HG03280 (cell line): Measurements from ENCODE around the gene COMMD1.
"Not testable (repeated sequence)": the region's sequence is repeated elsewhere in the genome, so short reads cannot be mapped to it uniquely, and the experiment has no call there.

Source experiments
- ATAC-seq: cut with Tn5 transposase; IDR thresholded peaks from one replicate; pipeline ENCODE4 v1.9.1; 2021; ENCODE audit warnings: mild to moderate bottlenecking, moderate library complexity; ENCODE audit not compliant: unreplicated experiment

COMMD1 gene

DNA sequence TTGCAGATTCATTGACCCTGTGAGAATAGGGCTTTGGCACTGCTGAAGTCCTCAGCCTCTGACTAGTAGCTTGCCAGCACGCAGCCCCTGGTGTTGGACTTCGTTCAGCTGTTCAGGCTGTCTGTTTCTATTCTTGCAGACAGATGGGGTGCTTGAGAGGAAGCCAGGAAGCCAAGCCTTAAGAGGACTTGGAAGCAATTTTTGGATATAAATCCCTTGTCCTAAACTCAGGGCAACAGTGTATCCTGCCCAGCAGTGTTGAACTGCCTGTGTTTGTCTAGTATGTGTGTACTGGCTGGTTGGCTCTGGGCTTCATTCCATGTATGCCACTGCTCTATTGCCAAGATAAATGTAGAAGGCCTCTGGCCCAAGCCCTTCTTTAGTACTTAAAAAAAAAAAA lies 108.6 kb downstream of the COMMD1 start:
- ATAC-seq, result no peak

DNA sequence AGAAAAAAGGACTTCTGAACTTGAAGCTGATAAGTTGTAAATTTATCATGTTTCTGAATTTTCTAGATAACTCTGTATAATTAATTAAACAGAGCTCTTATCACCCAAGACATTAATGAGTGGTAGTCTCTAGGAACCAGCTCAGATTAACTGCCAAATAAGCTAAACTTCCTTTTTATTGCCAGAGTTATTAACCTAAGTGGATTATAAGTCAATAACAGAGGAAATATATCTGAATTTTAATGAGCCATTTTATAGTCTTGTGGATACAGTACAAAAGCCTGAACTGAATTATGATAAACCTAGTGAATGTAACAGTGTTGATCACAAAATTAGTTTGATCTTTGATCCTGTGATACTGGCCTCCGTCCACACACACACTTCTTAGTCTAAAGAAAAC lies 111.5 kb downstream of the COMMD1 start:
- no peak for ATAC-seq

DNA sequence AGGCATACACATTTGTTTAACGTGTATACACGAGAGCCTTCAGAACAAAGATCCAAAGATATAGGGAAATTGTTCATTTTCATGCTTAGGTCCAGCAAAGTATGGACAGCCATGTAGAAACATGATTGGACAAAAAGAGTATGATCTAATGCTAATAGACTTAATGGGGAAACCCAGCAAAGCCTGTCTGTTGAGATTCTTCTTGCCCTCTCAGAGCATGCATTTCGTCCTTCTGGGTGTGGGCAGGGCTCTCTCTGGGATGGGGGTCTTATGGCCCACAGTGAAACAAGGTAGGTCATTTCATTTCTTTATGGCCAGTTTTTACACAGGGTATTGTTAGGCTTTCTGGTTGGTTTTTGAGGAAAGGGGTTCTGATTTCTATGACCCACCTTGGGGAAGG lies 124.4 kb downstream of the COMMD1 start:
- no peak for ATAC-seq

DNA sequence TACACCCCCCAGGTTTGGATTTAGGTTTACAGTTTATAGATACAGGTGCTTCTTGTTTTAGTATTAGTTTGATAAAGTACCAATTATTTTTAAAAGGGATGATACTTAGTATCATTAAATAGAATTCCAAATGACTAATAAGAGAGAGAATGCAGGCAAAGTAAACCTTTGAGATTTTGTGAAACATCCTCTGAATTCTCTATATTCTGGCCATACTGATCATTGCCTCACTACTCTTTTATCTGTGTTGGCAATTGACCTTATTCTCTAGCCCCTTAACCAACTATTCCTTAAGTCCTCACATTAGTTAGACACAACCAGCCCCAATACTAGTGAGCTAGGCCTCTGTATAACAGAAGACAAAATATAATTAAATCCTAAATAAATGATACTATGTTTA lies 125.4 kb downstream of the COMMD1 start:
- no peak for ATAC-seq

DNA sequence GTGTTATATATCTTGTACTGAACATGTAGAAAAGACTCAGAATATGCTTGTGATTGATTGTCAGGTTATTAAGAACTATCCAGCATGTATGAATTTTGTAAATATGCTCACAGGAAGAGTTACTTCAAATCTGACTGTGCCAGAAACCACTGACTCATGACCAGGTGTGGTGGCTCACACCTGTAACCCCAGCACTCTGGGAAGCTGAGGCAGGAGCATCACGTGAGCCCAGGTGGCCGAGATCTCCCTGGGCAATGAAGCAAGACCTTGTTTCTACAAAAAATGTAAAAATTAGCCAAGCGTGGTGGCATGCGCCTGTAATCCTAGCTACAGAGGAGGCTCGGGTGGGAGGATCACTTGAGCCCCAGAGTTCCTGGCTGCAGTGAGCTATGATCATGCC lies 126.6 kb downstream of the COMMD1 start:
- no peak for ATAC-seq

DNA sequence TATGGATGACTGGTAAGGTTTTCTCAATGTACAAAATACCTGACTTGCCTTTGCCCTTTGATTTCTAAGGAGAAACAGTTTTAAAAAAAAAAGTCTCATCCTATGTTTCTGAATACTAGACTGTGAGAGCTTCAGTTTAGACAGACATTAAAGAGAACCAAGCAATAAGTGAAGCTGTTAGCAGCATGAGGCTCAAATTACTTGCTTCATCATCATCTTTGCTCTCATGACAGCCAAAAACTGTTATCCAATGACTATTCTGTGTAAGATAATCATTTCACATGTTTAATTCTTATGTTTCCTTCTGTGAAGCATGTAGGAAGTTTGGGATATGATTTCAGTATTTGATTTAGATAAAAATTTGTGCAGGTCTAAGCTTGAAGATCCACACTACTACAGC lies 129.2 kb downstream of the COMMD1 start:
- ATAC-seq, result no peak

DNA sequence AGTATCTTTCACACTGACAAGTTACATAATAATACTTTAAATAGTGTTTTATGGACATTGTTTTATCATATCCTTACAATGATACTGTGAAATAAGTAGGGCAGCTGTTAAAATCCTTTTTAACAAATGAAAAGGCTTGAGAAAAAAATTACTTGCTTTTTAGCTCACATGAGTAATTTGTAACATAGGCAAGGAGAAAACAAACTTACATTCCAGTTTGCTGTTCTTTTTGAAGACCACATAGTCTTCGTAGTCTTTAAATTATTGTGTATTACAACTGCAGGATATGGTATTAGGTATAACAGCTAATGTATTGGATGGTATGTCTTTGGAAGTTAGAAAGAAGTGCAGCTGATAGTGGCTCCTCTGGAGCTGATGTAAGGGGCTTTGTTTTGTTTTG lies 130.8 kb downstream of the COMMD1 start:
- ATAC-seq, result no peak

DNA sequence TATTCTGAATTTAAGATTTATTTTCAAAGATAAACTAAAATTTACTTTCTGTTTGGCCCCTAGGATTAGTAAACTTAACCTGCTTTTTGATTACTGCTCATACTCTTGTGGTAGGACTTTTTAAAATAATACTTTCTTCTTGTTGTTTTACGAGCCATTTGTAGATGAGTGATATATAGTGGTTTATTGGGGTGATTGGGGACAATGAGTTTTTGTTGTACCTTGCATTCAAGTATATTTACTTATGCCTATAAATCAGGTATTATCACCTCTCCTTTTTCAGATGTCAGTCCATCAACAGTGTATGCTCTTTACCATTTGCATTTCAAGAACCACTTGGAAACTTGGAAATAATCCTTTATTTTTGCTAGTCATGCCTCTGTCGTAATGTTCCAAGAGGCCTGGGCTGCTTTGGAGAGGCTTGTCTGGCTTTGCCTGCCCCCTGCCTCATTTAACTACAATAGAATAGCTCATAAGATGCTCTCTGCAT lies 131.3 kb downstream of the COMMD1 start:
- no peak for ATAC-seq

DNA sequence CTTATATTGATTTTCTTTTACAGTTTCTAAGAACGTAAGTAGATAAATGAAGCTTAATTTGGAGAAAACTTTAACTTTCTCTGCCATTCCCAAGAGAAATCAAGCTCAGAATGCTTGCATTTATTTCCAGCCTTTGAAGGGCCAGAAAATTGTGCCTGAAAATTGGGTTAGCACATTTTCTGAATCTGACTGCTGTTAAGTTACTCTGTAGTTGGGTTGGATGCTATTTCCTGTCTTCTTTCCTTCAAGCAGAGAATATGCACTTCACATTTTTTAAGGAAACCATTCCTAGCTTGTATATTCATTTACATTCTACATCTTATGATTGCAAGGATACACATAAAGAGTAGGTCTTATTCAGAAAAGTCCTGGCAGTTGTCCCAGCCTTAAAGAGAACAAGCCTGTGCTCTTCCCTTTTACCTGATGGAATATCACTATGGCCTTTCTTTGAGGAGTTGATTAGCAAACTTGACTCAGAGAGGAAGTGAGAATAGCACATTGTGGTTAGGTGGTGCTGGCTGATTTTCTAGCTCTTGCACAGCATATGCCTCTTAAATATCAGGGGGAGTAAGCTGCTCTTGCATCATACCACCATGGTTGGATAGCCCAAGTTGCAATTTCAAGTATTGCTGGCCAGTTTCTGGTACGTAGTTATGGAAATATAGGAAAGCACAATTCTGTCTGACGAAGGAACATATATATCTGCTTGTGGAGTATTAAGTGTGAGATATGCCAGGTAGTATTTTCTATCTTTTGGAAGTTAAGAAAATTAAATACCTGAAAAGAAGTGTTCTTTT lies 133.7 kb downstream of the COMMD1 start:
- peak; percentile 100 for ATAC-seq

DNA sequence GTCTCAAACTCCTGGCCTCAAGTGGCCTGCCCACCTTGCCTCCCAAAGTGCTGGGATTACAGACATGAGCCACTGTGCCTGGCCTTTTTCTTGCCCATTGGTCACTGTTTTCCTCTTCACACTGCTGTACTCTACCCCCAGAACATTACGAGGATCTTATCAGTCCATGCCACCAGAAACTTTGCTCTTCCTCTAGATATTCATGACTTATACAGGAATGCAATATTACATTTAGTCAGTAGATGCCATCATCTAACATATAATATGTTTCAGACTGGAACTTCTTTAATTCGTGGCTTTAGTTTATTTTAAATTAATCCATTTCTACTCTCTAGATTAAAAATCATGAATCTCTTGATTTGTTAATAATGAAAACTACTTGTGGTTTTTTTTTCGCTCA lies 135.5 kb downstream of the COMMD1 start:
- ATAC-seq, result no peak

DNA sequence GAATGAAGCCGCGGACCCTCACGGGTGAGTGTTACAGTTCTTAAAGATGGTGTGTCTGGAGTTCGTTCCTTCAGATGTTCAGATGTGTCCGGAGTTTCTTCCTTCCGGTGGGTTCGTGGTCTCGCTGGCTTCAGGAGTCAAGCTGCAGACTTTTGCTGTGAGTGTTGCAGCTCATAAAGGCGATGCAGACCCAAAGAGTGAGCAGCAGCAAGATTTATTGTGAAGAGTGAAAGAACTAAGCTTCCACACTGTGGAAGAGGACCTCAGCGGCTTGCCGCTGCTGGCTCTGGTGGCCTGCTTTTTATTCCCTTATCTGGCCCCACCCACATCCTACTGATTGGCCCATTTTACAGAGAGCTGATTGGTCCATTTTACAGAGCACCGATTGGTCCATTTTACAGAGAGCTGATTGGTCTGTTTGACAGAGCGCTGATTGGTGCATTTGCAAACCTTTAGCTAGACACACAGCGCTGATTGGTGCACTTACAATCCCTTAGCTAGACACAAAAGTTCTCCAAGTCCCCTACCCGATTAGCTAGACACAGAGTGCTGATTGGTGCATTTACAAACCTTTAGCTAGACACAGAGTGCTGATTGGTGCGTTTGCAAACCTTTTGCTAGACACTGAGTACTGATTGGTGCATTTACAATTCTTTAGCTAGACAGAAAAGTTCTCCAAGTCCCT lies 136.4 kb downstream of the COMMD1 start:
- ATAC-seq, result not testable (repeated sequence)

DNA sequence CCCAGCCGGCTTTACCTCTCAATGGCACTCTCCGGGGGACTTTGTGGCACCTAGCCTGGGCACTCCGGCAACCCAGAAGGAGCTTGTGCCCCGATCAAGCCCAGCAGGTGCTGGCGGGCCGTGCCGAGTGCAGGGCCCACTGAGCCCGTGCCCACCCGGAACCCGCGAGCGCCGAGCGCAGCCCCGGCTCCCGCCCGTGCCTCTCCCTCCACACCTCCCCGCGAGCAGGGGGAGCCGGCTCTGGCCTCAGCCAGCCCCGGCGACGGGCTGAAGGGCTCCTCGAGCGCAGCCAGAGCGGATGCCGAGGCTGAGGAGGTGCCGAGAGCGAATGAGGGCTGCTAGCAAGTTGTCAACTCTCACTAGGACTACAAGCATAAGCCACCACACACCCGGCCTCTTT lies 136.9 kb downstream of the COMMD1 start:
- no peak for ATAC-seq

DNA sequence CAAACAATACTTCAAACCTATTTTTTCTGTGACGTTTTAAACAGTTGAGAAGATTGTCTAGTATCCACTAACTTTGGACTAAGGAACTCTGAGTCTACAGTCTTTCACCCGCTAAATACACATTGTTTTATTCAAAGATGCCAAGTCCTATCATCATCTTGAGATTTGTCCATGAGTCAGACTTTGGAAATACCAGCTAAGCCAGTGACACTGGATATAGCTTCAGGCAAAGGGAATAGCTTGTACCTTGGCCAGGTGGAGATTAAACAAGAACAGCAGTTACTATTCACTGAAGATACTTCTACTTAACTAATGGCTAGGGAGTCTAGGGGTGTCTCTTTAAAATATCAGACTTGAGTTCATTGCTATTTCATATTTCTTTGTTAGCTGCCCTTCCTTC lies 137.5 kb downstream of the COMMD1 start:
- ATAC-seq, result no peak

DNA sequence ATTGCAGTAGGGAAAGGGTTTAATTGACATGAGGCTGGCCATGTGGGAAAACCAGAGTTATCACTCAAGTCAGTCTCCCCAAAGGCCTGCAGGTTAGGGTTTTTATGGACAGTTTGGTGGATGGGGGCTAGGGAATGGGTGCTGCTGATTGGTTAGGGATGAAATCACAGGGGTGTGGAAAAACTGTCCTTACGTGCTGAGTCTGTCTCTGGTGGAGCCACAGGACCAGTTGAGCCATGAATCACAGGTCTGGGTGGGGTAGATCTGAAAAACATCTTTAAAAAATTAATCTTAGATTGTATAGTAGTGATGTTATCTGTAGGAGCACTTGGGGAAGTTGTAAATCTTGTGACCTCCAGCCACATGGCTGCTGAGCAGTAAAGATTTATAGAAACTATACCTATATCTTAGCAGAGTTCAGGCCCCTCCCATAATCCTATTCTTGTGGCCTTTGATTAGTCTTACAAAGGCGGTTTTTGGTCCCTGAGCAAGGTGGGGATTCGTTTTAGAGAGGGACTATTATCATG lies 139.6 kb downstream of the COMMD1 start:
- ATAC-seq, result no peak

DNA sequence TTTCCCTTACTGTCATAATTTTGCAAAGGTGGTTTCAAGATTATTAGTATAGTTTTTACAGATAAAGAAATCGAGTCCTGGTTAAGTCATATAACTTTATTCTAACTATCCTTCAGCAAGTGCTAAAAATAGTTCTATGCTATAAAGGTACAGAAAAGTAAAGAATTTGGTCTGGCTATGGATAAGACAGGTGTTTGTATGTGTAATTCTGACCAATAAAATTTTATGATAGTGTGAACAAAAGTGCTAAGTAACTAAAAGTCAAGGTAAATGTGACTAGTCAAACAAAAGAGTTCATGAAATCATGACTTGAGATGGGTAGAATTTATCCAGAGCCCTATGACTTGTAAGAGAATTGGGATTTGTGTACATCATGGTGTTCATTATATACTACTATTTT lies 140.7 kb downstream of the COMMD1 start:
- no peak for ATAC-seq

DNA sequence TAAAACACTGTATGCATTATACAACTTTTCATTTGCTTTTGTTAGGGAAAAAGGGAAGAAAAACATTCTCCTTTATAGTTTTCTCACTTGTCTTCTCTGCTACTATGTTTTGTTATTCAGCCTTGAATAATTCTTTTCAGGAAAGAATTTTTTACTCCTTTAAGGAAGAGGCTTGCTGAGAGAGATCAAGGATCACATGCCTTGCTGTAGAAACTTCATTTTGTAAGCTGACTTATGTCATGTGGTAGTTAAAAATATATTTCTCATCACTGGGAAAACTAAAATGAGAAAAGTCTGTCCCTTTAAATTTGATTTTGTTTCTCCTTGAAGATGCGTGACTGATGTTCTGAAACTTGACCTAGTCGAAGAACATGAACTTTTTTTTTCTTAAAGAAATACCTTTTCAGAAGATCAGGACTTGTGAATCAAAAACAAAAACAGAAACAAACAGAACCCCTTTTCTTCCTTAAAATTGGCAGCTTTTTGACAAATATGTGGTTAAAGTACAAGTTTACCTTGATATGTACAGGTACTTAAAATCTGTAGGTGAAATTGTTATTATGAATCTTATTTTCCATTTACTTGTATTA lies 145.1 kb downstream of the COMMD1 start:
- ATAC-seq, result no peak

DNA sequence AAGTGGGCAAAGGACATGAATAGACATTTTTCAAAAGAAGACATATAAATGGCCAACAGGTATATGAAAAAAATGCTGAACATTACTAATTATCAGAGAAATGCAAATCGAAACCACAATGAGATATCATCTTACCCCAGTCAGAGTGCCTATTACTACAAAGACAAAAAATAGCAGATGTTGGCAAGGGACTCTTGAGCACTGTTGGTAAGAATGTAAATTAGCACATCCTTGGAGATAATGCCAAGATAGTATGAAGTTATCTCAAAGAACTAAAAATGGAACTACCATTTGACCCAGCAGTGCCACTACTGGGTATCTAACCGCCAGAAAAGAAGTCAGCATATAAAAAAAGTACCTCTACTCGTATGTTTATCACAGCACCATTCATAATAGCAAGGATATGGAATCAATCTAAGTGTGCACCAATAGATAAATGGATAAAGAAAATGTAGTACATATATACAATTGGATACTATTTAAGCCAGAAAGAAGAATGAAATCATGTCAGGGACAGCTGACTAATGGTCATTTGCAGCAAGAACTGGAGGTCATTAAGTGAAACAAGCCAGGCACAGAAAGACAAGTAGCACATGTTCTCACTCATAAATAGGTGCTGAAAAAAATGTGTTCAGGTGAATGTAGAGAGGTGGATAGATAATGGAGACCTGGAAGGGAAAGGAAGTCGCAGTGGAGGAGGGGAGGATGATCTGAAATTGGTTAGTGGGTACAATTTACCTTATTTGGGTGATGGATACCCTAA lies 148.7 kb downstream of the COMMD1 start:
- ATAC-seq, result no peak

DNA sequence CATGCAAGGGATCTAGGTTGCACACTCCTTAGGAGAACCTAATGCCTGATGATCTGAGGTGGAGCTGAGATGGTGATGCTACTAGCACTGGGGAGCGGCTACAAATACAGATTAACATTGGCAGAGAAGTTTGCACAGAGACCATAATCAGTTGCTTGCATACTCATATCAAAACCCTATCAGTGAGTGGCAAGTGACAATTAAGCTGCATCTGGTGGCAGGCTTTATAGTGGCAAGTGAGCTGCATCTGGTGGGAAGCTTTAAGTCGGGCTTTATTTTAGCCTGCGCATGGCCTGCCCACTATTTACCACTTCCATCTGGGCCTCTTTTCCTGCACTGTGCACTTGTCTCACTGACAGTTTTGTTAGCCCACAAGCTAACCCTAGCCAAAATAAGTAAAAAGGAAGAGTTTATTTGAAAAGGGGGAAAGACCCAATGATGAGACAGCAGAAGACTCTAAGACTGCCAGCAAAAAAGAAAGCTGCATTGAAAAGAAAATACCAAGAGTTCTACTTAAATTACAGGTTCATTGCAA lies 149.5 kb downstream of the COMMD1 start:
- no peak for ATAC-seq

DNA sequence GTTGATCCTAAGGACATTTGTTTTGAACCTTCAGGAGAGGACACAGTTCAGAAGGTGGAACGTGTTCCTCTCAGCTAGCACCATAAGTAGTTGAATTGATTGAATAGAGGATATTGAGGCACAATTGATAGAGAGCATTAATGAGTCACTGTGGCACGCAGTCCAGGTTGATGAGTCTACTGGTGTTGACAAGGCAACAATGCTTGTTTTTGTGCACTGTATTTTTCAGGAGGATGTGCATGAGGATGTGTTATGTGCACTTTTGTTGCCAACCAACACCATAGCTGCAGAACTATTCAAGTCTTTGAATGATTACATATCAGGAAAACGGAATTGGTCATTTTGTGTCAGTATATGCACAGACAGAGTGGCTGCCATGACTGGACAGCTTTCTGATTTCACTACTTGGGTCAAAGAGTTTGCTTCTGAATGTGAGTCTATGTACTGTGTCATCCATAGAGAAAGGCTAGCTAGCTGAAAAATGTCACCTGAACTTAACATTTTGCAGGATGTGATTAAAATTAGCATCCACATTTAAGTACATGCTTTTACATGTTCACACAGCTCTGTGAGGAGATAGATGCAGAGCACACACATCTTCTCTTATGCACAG lies 150.4 kb downstream of the COMMD1 start:
- ATAC-seq, result no peak

DNA sequence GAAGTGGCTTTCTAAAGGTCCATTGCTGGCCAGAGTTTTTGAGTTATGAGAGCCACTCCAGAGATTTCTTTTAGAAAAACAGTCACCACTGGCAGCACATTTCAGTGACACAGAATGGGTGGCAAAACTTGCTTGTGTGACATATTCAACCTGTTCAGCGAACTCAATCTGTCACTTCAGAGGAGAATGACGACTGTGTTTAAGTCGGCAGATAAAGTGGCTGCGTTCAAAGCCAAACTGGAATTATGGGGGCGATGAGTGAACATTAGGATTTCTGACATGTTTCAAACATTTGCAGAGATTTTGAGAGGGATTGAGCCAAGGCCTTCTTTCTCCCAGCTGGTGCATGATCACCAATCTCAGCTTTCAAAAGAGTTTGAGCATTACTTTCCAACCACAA lies 150.9 kb downstream of the COMMD1 start:
- ATAC-seq, result no peak
